Transverse colon (tissue), 4 donors: Measurements from ENCODE around the gene POLR1G.

Experiments used
- CTCF ChIP-seq, 5 experiments: fragments of 200-600 bp in 3 of 5; fragments of 450-650 bp in 2 of 5; sonication (generic) in 3 of 5; IDR thresholded peaks; 1 replicate in 2 of 5; 2 replicates in 3 of 5; pipeline ENCODE4 v1.5.1; 2016 to 2017; ENCODE audit warnings: antibody characterized with exemption in 5 of 5, inconsistent platforms in 3 of 5, mild to moderate bottlenecking in 2 of 5, moderate library complexity in 1 of 5
- POLR2A ChIP-seq: fragments of 450-650 bp; IDR thresholded peaks from one replicate; pipeline ENCODE4 v1.6.1; 2016; ENCODE audit warnings: antibody characterized with exemption, mild to moderate bottlenecking, moderate library complexity
- POLR2AphosphoS5 ChIP-seq, 3 donors: sonication (generic); formaldehyde crosslinking; IDR thresholded peaks; one replicate each; pipeline ENCODE4 v1.6.1; 2016; ENCODE audit warnings: antibody characterized with exemption in 3 of 3

- TF ChIP-seq CTCF (IDR thresholded peaks at IDR 0.05) (no peak), POLR2A (no peak), POLR2AphosphoS5 (IDR thresholded peaks at IDR 0.05) (no peak)
Observed at GRCh38 chr19:45457776-45458175, 51.3 kb downstream of the POLR1G start.
